ENCODE measurements around the gene TCTN2.

The TCTN2 gene

GRCh38 chr12:123670882-123671728 lies at the start of gene TCTN2:
TSS of gene TCTN2 (plus strand) at chr12:123671113. CDS start at chr12:123671241, 128 bp downstream.
- in situ Hi-C loops (cut with MboI; ENCODE audit: low sequenced_read_pairs): no loop called here

- in situ Hi-C loops (cut with MboI; ENCODE audit: low sequenced_read_pairs): no loop called here
These were observed 49.0 kb upstream of the TCTN2 start for GRCh38 chr12:123621619-123622530.

- in situ Hi-C loops (cut with MboI; ENCODE audit: low sequenced_read_pairs): no loop called here
These were observed 37.4 kb upstream of the TCTN2 start, which contains the start of the genes EIF2B1 and GTF2H3 for GRCh38 chr12:123633379-123634141. TSS of gene EIF2B1 (minus strand) at chr12:123633686. CDS start at chr12:123633557, 129 bp downstream. TSS of gene GTF2H3 (plus strand) at chr12:123633829. CDS start at chr12:123633860, 31 bp downstream.

GRCh38 chr12:123634142-123634561 lies 36.8 kb upstream of the TCTN2 start:
- in situ Hi-C loops (cut with MboI; ENCODE audit: low sequenced_read_pairs): no loop called here

GRCh38 chr12:123643911-123644310 lies 27.0 kb upstream of the TCTN2 start:
- in situ Hi-C loops (cut with MboI; ENCODE audit: low sequenced_read_pairs): no loop called here

GRCh38 chr12:123645380-123645779 lies 25.5 kb upstream of the TCTN2 start:
- in situ Hi-C loops (cut with MboI; ENCODE audit: low sequenced_read_pairs): no loop called here

GRCh38 chr12:123645878-123646277 lies 25.0 kb upstream of the TCTN2 start:
- in situ Hi-C loops (cut with MboI; ENCODE audit: low sequenced_read_pairs): no loop called here

GRCh38 chr12:123648401-123648800 lies 22.5 kb upstream of the TCTN2 start:
- in situ Hi-C loops (cut with MboI; ENCODE audit: low sequenced_read_pairs): no loop called here

GRCh38 chr12:123654129-123654701 lies 16.7 kb upstream of the TCTN2 start:
- in situ Hi-C loops (cut with MboI; ENCODE audit: low sequenced_read_pairs): no loop called here

GRCh38 chr12:123655420-123655819 lies 15.5 kb upstream of the TCTN2 start:
- in situ Hi-C loops (cut with MboI; ENCODE audit: low sequenced_read_pairs): no loop called here

GRCh38 chr12:123656392-123656791 lies 14.5 kb upstream of the TCTN2 start:
- in situ Hi-C loops (cut with MboI; ENCODE audit: low sequenced_read_pairs): no loop called here

- in situ Hi-C loops (cut with MboI; ENCODE audit: low sequenced_read_pairs): no loop called here
These were observed 13.7 kb upstream of the TCTN2 start for GRCh38 chr12:123657211-123657610.

GRCh38 chr12:123659996-123660727 lies 10.8 kb upstream of the TCTN2 start:
- in situ Hi-C loops (cut with MboI; ENCODE audit: low sequenced_read_pairs): no loop called here

GRCh38 chr12:123667771-123668170 lies 3.1 kb upstream of the TCTN2 start:
- in situ Hi-C loops (cut with MboI; ENCODE audit: low sequenced_read_pairs): no loop called here

GRCh38 chr12:123671876-123672275 lies 963 bp downstream of the TCTN2 start:
- in situ Hi-C loops (cut with MboI; ENCODE audit: low sequenced_read_pairs): no loop called here

- in situ Hi-C loops (cut with MboI; ENCODE audit: low sequenced_read_pairs): no loop called here
These were observed 4.5 kb downstream of the TCTN2 start for GRCh38 chr12:123675436-123675835.

GRCh38 chr12:123676616-123677320 lies 5.9 kb downstream of the TCTN2 start:
- in situ Hi-C loops (cut with MboI; ENCODE audit: low sequenced_read_pairs): no loop called here

GRCh38 chr12:123678981-123679380 lies 8.1 kb downstream of the TCTN2 start:
- in situ Hi-C loops (cut with MboI; ENCODE audit: low sequenced_read_pairs): no loop called here

- in situ Hi-C loops (cut with MboI; ENCODE audit: low sequenced_read_pairs): no loop called here
These were observed 10.7 kb downstream of the TCTN2 start for GRCh38 chr12:123681605-123682004.

Measured in HL-60/S4 treated with phorbol 12-myristate 13-acetate at 8.2 ng/mL for 4 days and 3 days (cell line).